Measurements from ENCODE around the gene G3BP1. TPM values are rescaled to one million over a fixed set of nuclear protein-coding genes. Genes with fewer than 3 reads are reported as not detected.
"Not testable (repeated sequence)": the region's sequence is repeated elsewhere in the genome, so short reads cannot be mapped to it uniquely, and the experiment has no call there.

G3BP1 gene
- total and polyA plus RNA-seq, 5 donors from 2014 or later: 108 to 199 (median 181) TPM

GRCh38 chr5:151815051-151815450 lies 43.3 kb downstream of the G3BP1 start:
- ATAC-seq (ENCODE audit: low read depth in 2 of 2) (no peak), DNase-seq (no peak)
- H3K9me3 Mint-ChIP-seq: no peaks in the 10 kb centered on the region
- Histone ChIP-seq H3K4me1 (ENCODE audit: control insufficient read depth, insufficient read depth, low read length, poor library complexity, severe bottlenecking) (no peaks in the 10 kb centered on the region), H3K27me3 (ENCODE audit: control insufficient read depth, insufficient read depth, low read length) (no peaks in the 10 kb centered on the region), H3K9me3 (ENCODE audit: control insufficient read depth in 2 of 2, low read length in 2 of 2) (no peaks in the 10 kb centered on the region), H3K36me3 (ENCODE audit: control insufficient read depth, insufficient read depth, low read length) (peaks cover 30% of the 10 kb centered on the region), H3K27ac (ENCODE audit: insufficient read depth, low read length, poor library complexity, severe bottlenecking) (no peak overlapping the region), H3K4me3 (ENCODE audit: low read depth, low read length) (no peak overlapping the region)
- no peak overlapping the region for H3K27ac Mint-ChIP-seq
- peaks cover 14% of the 10 kb centered on the region for H3K36me3 Mint-ChIP-seq
- H3K4me3 Mint-ChIP-seq: no peak overlapping the region
- peaks cover 0 to 22% (median 3%) of the 10 kb centered on the region in 4 donors for H3K4me1 Mint-ChIP-seq
- no peaks in the 10 kb centered on the region for H3K27me3 Mint-ChIP-seq

DNA sequence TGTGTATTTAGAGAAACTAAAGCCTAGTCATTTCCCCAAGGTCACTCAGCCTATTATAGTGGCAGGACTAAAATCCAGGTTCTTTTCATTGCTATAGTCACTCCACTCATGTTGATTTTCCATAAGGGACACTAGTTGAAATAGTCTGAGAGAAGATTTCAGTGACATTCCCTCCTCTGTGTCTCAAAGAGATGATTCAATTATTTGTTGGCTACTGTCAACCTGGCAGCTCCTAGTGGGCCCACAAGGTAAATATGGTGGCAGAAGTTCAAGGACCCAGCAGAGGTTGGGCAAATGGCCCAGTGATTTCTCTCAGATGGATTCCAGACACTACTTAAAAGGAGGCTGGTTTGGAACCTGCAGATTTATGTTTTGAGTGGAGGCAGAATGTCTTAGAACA lies 48.1 kb downstream of the G3BP1 start:
- Histone ChIP-seq H3K36me3 (ENCODE audit: control insufficient read depth, insufficient read depth, low read length) (peaks cover 3% of the 10 kb centered on the region), H3K27ac (ENCODE audit: insufficient read depth, low read length, poor library complexity, severe bottlenecking) (no peak overlapping the region), H3K9me3 (ENCODE audit: control insufficient read depth in 2 of 2, low read length in 2 of 2) (no peaks in the 10 kb centered on the region), H3K4me3 (ENCODE audit: low read depth, low read length) (no peak overlapping the region), H3K4me1 (ENCODE audit: control insufficient read depth, insufficient read depth, low read length, poor library complexity, severe bottlenecking) (no peaks in the 10 kb centered on the region), H3K27me3 (ENCODE audit: control insufficient read depth, insufficient read depth, low read length) (no peaks in the 10 kb centered on the region)
- H3K4me3 Mint-ChIP-seq: no peak overlapping the region
- H3K36me3 Mint-ChIP-seq: peaks cover 3% of the 10 kb centered on the region
- no peak overlapping the region for H3K27ac Mint-ChIP-seq
- no peaks in the 10 kb centered on the region for H3K27me3 Mint-ChIP-seq
- DNase-seq (no peak), ATAC-seq (ENCODE audit: low read depth in 2 of 2) (no peak)
- no peaks in the 10 kb centered on the region for H3K9me3 Mint-ChIP-seq
- H3K4me1 Mint-ChIP-seq: peaks cover 0 to 7% (median 0%) of the 10 kb centered on the region in 4 donors

- H3K4me1 Mint-ChIP-seq: peaks cover 0 to 7% (median under 1%) of the 10 kb centered on the region in 4 donors
- Histone ChIP-seq H3K4me3 (ENCODE audit: low read depth, low read length) (no peak overlapping the region), H3K27me3 (ENCODE audit: control insufficient read depth, insufficient read depth, low read length) (no peaks in the 10 kb centered on the region), H3K4me1 (ENCODE audit: control insufficient read depth, insufficient read depth, low read length, poor library complexity, severe bottlenecking) (no peaks in the 10 kb centered on the region), H3K36me3 (ENCODE audit: control insufficient read depth, insufficient read depth, low read length) (no peaks in the 10 kb centered on the region), H3K9me3 (ENCODE audit: control insufficient read depth in 2 of 2, low read length in 2 of 2) (no peaks in the 10 kb centered on the region), H3K27ac (ENCODE audit: insufficient read depth, low read length, poor library complexity, severe bottlenecking) (no peak overlapping the region)
- ATAC-seq (ENCODE audit: low read depth in 2 of 2): no peak
- DNase-seq: no peak
- peaks cover 3% of the 10 kb centered on the region for H3K36me3 Mint-ChIP-seq
- H3K27ac Mint-ChIP-seq: no peak overlapping the region
- H3K27me3 Mint-ChIP-seq: no peaks in the 10 kb centered on the region
- H3K9me3 Mint-ChIP-seq: no peaks in the 10 kb centered on the region
- H3K4me3 Mint-ChIP-seq: no peak overlapping the region
Measured at GRCh38 chr5:151820271-151820670, 48.5 kb downstream of the G3BP1 start.

- Histone ChIP-seq H3K9me3 (ENCODE audit: control insufficient read depth in 2 of 2, low read length in 2 of 2) (no peaks in the 10 kb centered on the region), H3K4me1 (ENCODE audit: control insufficient read depth, insufficient read depth, low read length, poor library complexity, severe bottlenecking) (no peaks in the 10 kb centered on the region), H3K27me3 (ENCODE audit: control insufficient read depth, insufficient read depth, low read length) (no peaks in the 10 kb centered on the region), H3K4me3 (ENCODE audit: low read depth, low read length) (no peak overlapping the region), H3K36me3 (ENCODE audit: control insufficient read depth, insufficient read depth, low read length) (no peaks in the 10 kb centered on the region), H3K27ac (ENCODE audit: insufficient read depth, low read length, poor library complexity, severe bottlenecking) (no peak overlapping the region)
- DNase-seq: no peak
- no peak overlapping the region for H3K4me3 Mint-ChIP-seq
- H3K27me3 Mint-ChIP-seq: no peaks in the 10 kb centered on the region
- H3K27ac Mint-ChIP-seq: no peak overlapping the region
- H3K9me3 Mint-ChIP-seq: no peaks in the 10 kb centered on the region
- peaks cover 3% of the 10 kb centered on the region for H3K36me3 Mint-ChIP-seq
- no peak for ATAC-seq (ENCODE audit: low read depth in 2 of 2)
- H3K4me1 Mint-ChIP-seq: peaks cover 0 to 10% (median 5%) of the 10 kb centered on the region in 4 donors
Measured at GRCh38 chr5:151820903-151821302, 49.1 kb downstream of the G3BP1 start.

DNA sequence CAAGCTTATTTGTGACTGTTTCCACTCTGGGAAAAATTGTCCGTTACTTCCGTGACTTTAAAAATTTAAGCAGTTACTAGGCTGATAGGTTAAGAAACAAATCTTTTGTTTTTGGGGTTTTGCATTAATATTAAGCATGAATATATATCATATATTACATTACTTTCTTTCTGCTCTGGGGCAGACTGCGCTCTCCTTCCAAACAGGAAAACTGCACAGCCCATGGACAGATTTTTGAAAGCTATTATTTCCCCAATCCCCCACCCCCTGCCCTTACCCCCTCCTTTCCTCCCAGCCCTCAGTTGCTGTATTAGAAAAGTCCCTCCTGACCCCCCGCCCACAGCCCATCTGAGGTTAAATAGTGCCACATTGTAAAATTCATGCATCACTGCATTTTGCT lies 50.4 kb downstream of the G3BP1 start:
- H3K27me3 Mint-ChIP-seq: no peaks in the 10 kb centered on the region
- H3K36me3 Mint-ChIP-seq: peaks cover 7% of the 10 kb centered on the region
- no peaks in the 10 kb centered on the region for H3K9me3 ChIP-seq (ENCODE audit: control insufficient read depth in 2 of 2, low read length in 2 of 2)
- H3K27me3 ChIP-seq (ENCODE audit: control insufficient read depth, insufficient read depth, low read length): no peaks in the 10 kb centered on the region
- ATAC-seq (ENCODE audit: low read depth in 2 of 2) (no peak), DNase-seq (no peak)
- H3K36me3 ChIP-seq (ENCODE audit: control insufficient read depth, insufficient read depth, low read length): no peaks in the 10 kb centered on the region
- no peak overlapping the region for H3K4me3 ChIP-seq (ENCODE audit: low read depth, low read length)
- no peak overlapping the region for H3K4me3 Mint-ChIP-seq
- no peak overlapping the region for H3K27ac Mint-ChIP-seq
- H3K4me1 Mint-ChIP-seq: peaks cover 0 to 7% (median 5%) of the 10 kb centered on the region in 4 donors
- H3K27ac ChIP-seq (ENCODE audit: insufficient read depth, low read length, poor library complexity, severe bottlenecking): no peak overlapping the region
- H3K9me3 Mint-ChIP-seq: no peaks in the 10 kb centered on the region
- H3K4me1 ChIP-seq (ENCODE audit: control insufficient read depth, insufficient read depth, low read length, poor library complexity, severe bottlenecking): no peaks in the 10 kb centered on the region

- Histone ChIP-seq H3K36me3 (ENCODE audit: control insufficient read depth, insufficient read depth, low read length) (no peaks in the 10 kb centered on the region), H3K27me3 (ENCODE audit: control insufficient read depth, insufficient read depth, low read length) (no peaks in the 10 kb centered on the region), H3K4me3 (ENCODE audit: low read depth, low read length) (no peak overlapping the region), H3K9me3 (ENCODE audit: control insufficient read depth in 2 of 2, low read length in 2 of 2) (no peaks in the 10 kb centered on the region), H3K27ac (ENCODE audit: insufficient read depth, low read length, poor library complexity, severe bottlenecking) (no peak overlapping the region), H3K4me1 (ENCODE audit: control insufficient read depth, insufficient read depth, low read length, poor library complexity, severe bottlenecking) (peaks cover 4% of the 10 kb centered on the region)
- DNase-seq (peak; percentile 21 to 52 (median 38)), ATAC-seq (ENCODE audit: low read depth in 2 of 2) (no peak)
- Mint-ChIP-seq H3K9me3 (peaks cover 0 to 7% (median 0%) of the 10 kb centered on the region in 7 donors), H3K4me3 (no peak overlapping the region), H3K4me1 (peaks cover 5 to 15% (median 10%) of the 10 kb centered on the region in 4 donors), H3K36me3 (peaks cover 12% of the 10 kb centered on the region), H3K27me3 (no peaks in the 10 kb centered on the region), H3K27ac (peak overlapping the region in 1 of 3 donors; percentile 64)
Measured at GRCh38 chr5:151825445-151825844, 53.7 kb downstream of the G3BP1 start.

DNA sequence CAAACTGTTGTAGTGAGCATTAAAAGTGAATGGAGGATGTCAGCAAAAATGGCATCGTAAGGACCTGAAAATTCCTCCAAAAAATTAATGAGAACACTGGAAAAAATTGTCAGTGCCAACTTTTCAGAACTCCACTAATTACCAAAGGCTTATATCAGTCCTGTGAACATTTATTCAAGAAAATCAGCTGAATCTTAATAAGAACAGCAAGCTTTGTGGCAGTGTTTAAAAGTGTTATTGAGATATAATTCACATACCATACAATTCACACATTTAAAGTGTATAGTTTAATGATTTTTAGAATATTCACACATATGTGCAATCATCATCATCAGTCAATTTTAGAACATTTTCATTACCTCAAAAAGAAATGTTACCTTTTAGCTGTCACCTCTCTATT lies 57.6 kb downstream of the G3BP1 start:
- Histone ChIP-seq H3K27me3 (ENCODE audit: control insufficient read depth, insufficient read depth, low read length) (no peaks in the 10 kb centered on the region), H3K27ac (ENCODE audit: insufficient read depth, low read length, poor library complexity, severe bottlenecking) (no peak overlapping the region), H3K4me3 (ENCODE audit: low read depth, low read length) (no peak overlapping the region), H3K9me3 (ENCODE audit: control insufficient read depth in 2 of 2, low read length in 2 of 2) (peaks cover 8 to 24% of the 10 kb centered on the region in 2 experiments), H3K4me1 (ENCODE audit: control insufficient read depth, insufficient read depth, low read length, poor library complexity, severe bottlenecking) (peaks cover 20% of the 10 kb centered on the region), H3K36me3 (ENCODE audit: control insufficient read depth, insufficient read depth, low read length) (no peaks in the 10 kb centered on the region)
- DNase-seq (no peak), ATAC-seq (ENCODE audit: low read depth in 2 of 2) (no peak)
- H3K27me3 Mint-ChIP-seq: no peaks in the 10 kb centered on the region
- H3K4me1 Mint-ChIP-seq: peaks cover 8 to 27% (median 14%) of the 10 kb centered on the region in 4 donors
- H3K4me3 Mint-ChIP-seq: no peak overlapping the region
- H3K36me3 Mint-ChIP-seq: peaks cover 17% of the 10 kb centered on the region
- H3K9me3 Mint-ChIP-seq: peaks cover 0 to 38% (median 16%) of the 10 kb centered on the region in 7 donors
- no peak overlapping the region for H3K27ac Mint-ChIP-seq

DNA sequence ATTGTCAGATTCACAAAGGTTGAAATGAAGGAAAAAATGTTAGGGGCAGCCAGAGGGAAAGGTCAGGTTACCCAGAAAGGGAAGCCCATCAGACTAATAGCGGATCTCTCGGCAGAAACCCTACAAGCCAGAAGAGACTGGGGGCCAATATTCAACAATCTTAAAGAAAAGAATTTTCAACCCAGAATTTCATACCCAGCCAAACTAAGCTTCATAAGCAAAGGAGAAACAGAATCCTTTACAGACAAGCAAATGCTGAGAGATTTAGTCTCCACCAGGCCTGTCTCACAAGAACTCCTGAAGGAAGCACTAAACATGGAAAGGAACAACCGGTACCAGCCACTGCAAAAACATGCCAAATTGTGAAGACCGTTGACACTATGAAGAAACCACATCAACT lies 61.1 kb downstream of the G3BP1 start:
- H3K9me3 Mint-ChIP-seq: peaks cover 0 to 66% (median 41%) of the 10 kb centered on the region in 7 donors
- H3K27ac Mint-ChIP-seq; H3K27me3 Mint-ChIP-seq; H3K4me3 Mint-ChIP-seq; DNase-seq; H3K36me3 ChIP-seq (ENCODE audit: control insufficient read depth, insufficient read depth, low read length); H3K27me3 ChIP-seq (ENCODE audit: control insufficient read depth, insufficient read depth, low read length); H3K4me3 ChIP-seq (ENCODE audit: low read depth, low read length); ATAC-seq (ENCODE audit: low read depth in 2 of 2); H3K27ac ChIP-seq (ENCODE audit: insufficient read depth, low read length, poor library complexity, severe bottlenecking): not testable (repeated sequence)
- peaks cover 14% of the 10 kb centered on the region for H3K36me3 Mint-ChIP-seq
- Histone ChIP-seq H3K4me1 (ENCODE audit: control insufficient read depth, insufficient read depth, low read length, poor library complexity, severe bottlenecking) (peaks cover 20% of the 10 kb centered on the region), H3K9me3 (ENCODE audit: control insufficient read depth in 2 of 2, low read length in 2 of 2) (peaks cover 13 to 42% of the 10 kb centered on the region in 2 experiments)
- H3K4me1 Mint-ChIP-seq: peaks cover 6 to 24% (median 9%) of the 10 kb centered on the region in 4 donors

All from CD4-positive, CD25-positive, alpha-beta regulatory T cell (primary cell).